Stimulated activated CD4-positive, alpha-beta T cell treated with anti-CD3 and anti-CD28 coated beads, Interleukin-15, amount 100 ng/mL, for 1 hour (primary cell): ENCODE results near the gene PLA2G4E.

Source experiments
- DNase-seq, 2 donors: peaks; one replicate each; pipeline ENCODE4 v3.0.0-alpha.2; 2020; ENCODE audit warnings: low read depth in 1 of 2, low spot score in 1 of 2

The PLA2G4E gene

GRCh38 chr15:42053914-42054313 is 33.1 kb upstream of the PLA2G4E start:
- DNase-seq: no peak

- DNase-seq: no peak
Observed at GRCh38 chr15:42053010-42053409, 32.2 kb upstream of the PLA2G4E start.

GRCh38 chr15:42050484-42051255 is 29.8 kb upstream of the PLA2G4E start:
- DNase-seq: no peak

GRCh38 chr15:42048821-42049200 is 28.0 kb upstream of the PLA2G4E start:
- DNase-seq: no peak

- DNase-seq: no peak
Observed at GRCh38 chr15:42048080-42048820, 27.4 kb upstream of the PLA2G4E start.

GRCh38 chr15:42046597-42046996 is 25.8 kb upstream of the PLA2G4E start:
- DNase-seq: no peak

- DNase-seq: no peak
Observed at GRCh38 chr15:42045211-42045615, 24.4 kb upstream of the PLA2G4E start.

GRCh38 chr15:42042602-42043400 is 22.0 kb upstream of the PLA2G4E start:
- DNase-seq: no peak

GRCh38 chr15:42038401-42038800 is 17.6 kb upstream of the PLA2G4E start:
- no peak for DNase-seq

GRCh38 chr15:42037656-42038055 is 16.8 kb upstream of the PLA2G4E start:
- no peak for DNase-seq

- no peak for DNase-seq
Observed at GRCh38 chr15:42036966-42037365, 16.1 kb upstream of the PLA2G4E start.

- no peak for DNase-seq
Observed at GRCh38 chr15:42036112-42036905, 15.5 kb upstream of the PLA2G4E start.

GRCh38 chr15:42035435-42035761 is 14.6 kb upstream of the PLA2G4E start:
- no peak for DNase-seq

- no peak for DNase-seq
Observed at GRCh38 chr15:42034628-42035434, 14.0 kb upstream of the PLA2G4E start.

GRCh38 chr15:42033214-42033873 is 12.5 kb upstream of the PLA2G4E start:
- no peak for DNase-seq

GRCh38 chr15:42032376-42033213 is 11.8 kb upstream of the PLA2G4E start:
- no peak for DNase-seq

- no peak for DNase-seq
Observed at GRCh38 chr15:42031198-42031915, 10.5 kb upstream of the PLA2G4E start.

- no peak for DNase-seq
Observed at GRCh38 chr15:42027521-42027920, 6.7 kb upstream of the PLA2G4E start.
